Parathyroid adenoma (tissue), 2 donors: ENCODE results near the gene TXNRD2.
"Not testable (repeated sequence)": the region's sequence is repeated elsewhere in the genome, so short reads cannot be mapped to it uniquely, and the experiment has no call there.

Source experiments
- H2AFZ ChIP-seq: fragments of 300-600 bp; sonication (generic); one replicate; pipeline ENCODE4 v1.7.0; 2017; ENCODE audit warnings: antibody characterized with exemption, mild to moderate bottlenecking
- H3K27ac ChIP-seq: fragments of 300-600 bp; sonication (generic); one replicate; pipeline ENCODE4 v1.7.0; 2017
- H3K27me3 ChIP-seq: fragments of 300-600 bp; sonication (generic); one replicate; pipeline ENCODE4 v1.7.0; 2017; ENCODE audit warnings: low read length; ENCODE audit not compliant: control insufficient read depth, insufficient read depth
- H3K36me3 ChIP-seq: fragments of 300-600 bp; sonication (generic); one replicate; pipeline ENCODE4 v1.7.0; 2017; ENCODE audit warnings: low read length; ENCODE audit not compliant: control insufficient read depth, insufficient read depth
- H3K4me1 ChIP-seq: fragments of 300-600 bp; sonication (generic); one replicate; pipeline ENCODE4 v1.7.0; 2017; ENCODE audit warnings: control low read depth
- H3K4me2 ChIP-seq: fragments of 300-600 bp; sonication (generic); one replicate; pipeline ENCODE4 v1.7.0; 2017; ENCODE audit warnings: low read length
- H3K4me3 ChIP-seq: fragments of 300-600 bp; sonication (generic); one replicate; pipeline ENCODE4 v1.7.0; 2017; ENCODE audit warnings: low read depth, low read length
- H3K79me2 ChIP-seq: fragments of 300-600 bp; sonication (generic); one replicate; pipeline ENCODE4 v1.7.0; 2017; ENCODE audit warnings: control low read depth
- H3K9ac ChIP-seq: fragments of 300-600 bp; sonication (generic); one replicate; pipeline ENCODE4 v1.7.0; 2017; ENCODE audit warnings: mild to moderate bottlenecking
- H3K9me3 ChIP-seq: fragments of 300-600 bp; sonication (generic); one replicate; pipeline ENCODE4 v1.7.0; 2017; ENCODE audit warnings: low read length; ENCODE audit not compliant: control insufficient read depth
- TF ChIP-seq, protein P1 (sequence below): fragments of 300-600 bp; sonication (generic); IDR thresholded peaks from one replicate; pipeline ENCODE4 v1.7.0; 2017; ENCODE audit warnings: antibody characterized with exemption, mild to moderate bottlenecking
- donor health status: primary hyperparathyroidism.

The TXNRD2 gene

DNA sequence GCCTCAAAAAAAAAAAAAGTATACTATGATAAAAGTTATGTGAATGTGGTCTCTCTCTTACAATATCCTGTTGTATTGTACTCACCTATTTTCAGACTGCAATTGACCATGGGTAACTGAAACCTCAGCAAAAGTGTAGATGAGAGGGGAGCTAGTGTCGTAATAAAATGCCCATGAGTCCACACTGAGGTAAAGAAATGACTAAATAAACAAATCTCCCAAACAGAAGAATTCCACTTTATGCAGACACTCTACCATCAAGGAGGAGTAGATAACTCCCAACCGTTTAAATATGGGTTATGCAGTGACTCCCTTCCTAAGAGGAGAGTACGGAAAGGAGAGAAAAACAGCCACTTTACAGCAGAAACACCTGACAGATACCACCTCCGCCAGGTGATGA lies 101.6 kb downstream of the TXNRD2 start:
- H2AFZ ChIP-seq: no peak overlapping the region
- TF ChIP-seq, protein P1, sequence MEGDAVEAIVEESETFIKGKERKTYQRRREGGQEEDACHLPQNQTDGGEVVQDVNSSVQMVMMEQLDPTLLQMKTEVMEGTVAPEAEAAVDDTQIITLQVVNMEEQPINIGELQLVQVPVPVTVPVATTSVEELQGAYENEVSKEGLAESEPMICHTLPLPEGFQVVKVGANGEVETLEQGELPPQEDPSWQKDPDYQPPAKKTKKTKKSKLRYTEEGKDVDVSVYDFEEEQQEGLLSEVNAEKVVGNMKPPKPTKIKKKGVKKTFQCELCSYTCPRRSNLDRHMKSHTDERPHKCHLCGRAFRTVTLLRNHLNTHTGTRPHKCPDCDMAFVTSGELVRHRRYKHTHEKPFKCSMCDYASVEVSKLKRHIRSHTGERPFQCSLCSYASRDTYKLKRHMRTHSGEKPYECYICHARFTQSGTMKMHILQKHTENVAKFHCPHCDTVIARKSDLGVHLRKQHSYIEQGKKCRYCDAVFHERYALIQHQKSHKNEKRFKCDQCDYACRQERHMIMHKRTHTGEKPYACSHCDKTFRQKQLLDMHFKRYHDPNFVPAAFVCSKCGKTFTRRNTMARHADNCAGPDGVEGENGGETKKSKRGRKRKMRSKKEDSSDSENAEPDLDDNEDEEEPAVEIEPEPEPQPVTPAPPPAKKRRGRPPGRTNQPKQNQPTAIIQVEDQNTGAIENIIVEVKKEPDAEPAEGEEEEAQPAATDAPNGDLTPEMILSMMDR: no peak

DNA sequence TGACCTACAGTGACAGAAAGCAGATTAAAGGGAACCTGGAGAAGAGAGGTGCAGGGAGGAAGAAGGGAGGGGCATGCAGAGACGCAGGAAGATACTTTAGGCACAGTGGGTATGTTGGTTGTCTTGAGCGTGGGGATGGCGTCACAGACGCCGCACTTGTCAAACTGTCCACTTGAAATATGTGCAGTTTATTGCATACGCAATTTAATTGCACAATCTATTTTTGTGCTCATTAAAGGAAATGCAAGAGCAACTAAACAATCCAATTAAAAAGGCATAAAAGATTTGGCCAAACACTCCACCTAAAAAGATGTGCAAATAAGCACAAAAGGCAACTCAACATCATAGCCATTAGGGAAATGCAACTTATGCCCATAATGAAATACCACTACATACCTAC lies 103.7 kb downstream of the TXNRD2 start:
- Histone ChIP-seq H3K4me1 (no peaks in the 10 kb centered on the region), H3K4me3 (no peak overlapping the region), H3K4me2 (no peak overlapping the region), H3K79me2 (no peaks in the 10 kb centered on the region), H3K9ac (no peak overlapping the region), H2AFZ (no peak overlapping the region), H3K36me3 (no peaks in the 10 kb centered on the region), H3K9me3 (no peaks in the 10 kb centered on the region), H3K27me3 (no peaks in the 10 kb centered on the region), H3K27ac (no peak overlapping the region)
- TF ChIP-seq, protein P1: no peak

More for the DNA sequence above, 101.6 kb downstream of the TXNRD2 start:
- Histone ChIP-seq H3K27me3 (no peaks in the 10 kb centered on the region), H3K9ac (no peak overlapping the region), H3K4me2 (no peak overlapping the region), H3K27ac (no peak overlapping the region), H3K4me1 (no peaks in the 10 kb centered on the region), H3K79me2 (no peaks in the 10 kb centered on the region), H3K36me3 (no peaks in the 10 kb centered on the region), H3K9me3 (no peaks in the 10 kb centered on the region), H3K4me3 (no peak overlapping the region)

- H2AFZ ChIP-seq: no peak overlapping the region
- TF ChIP-seq, protein P1: no peak
- H3K9ac ChIP-seq: no peak overlapping the region
- H3K4me3 ChIP-seq: no peak overlapping the region
- no peaks in the 10 kb centered on the region for H3K79me2 ChIP-seq
- no peaks in the 10 kb centered on the region for H3K27me3 ChIP-seq
- no peaks in the 10 kb centered on the region for H3K4me1 ChIP-seq
- H3K9me3 ChIP-seq: no peaks in the 10 kb centered on the region
- no peak overlapping the region for H3K4me2 ChIP-seq
- H3K36me3 ChIP-seq: no peaks in the 10 kb centered on the region
- no peak overlapping the region for H3K27ac ChIP-seq
Measured at GRCh38 chr22:19836512-19836911, 105.1 kb downstream of the TXNRD2 start.

DNA sequence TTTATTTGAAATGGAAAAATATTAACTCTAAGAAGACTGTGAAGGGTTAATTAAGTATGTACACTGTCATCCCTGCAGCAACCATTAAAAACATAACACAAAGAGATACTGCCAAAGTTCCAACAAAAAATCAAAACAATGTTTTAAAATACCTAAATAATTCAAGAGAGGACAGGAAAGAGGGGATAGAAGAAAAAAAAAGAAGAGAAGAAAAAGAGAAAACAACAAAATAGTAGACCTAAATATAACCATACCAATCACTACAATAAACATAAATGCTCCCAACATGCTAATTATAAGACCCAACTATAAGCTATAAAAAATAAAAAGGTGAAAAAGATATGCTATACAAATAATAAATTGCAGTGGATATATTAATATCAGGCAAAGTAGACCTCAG lies 107.0 kb downstream of the TXNRD2 start:
- no peaks in the 10 kb centered on the region for H3K79me2 ChIP-seq
- no peaks in the 10 kb centered on the region for H3K4me1 ChIP-seq
- H3K4me3 ChIP-seq: no peak overlapping the region
- H3K9me3 ChIP-seq: no peaks in the 10 kb centered on the region
- H2AFZ ChIP-seq: no peak overlapping the region
- H3K27me3 ChIP-seq: no peaks in the 10 kb centered on the region
- H3K27ac ChIP-seq: no peak overlapping the region
- no peak overlapping the region for H3K9ac ChIP-seq
- H3K36me3 ChIP-seq: no peaks in the 10 kb centered on the region
- no peak overlapping the region for H3K4me2 ChIP-seq
- TF ChIP-seq, protein P1: no peak

DNA sequence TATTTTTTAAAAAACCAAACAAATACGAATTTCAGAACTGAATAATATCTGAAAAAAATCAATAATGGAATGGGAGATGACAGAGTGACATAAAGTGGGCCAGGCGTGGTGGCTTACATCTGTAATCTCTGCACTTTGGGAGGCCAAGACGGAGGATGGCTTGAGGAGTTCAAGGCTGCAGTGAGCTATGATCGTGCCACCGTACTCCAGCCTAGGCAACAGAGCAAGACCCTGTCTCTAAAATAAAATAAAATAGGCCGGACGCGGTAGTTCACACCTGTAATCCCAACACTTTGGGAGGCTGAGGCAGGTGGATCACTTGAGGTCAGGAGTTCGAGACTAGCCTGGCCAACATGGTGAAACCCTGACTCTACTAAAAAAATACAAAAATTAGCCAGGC lies 108.3 kb downstream of the TXNRD2 start:
- not testable (repeated sequence) for H3K36me3 ChIP-seq, H3K79me2 ChIP-seq, H2AFZ ChIP-seq, H3K9me3 ChIP-seq, H3K27me3 ChIP-seq, H3K9ac ChIP-seq, H3K4me2 ChIP-seq, H3K4me1 ChIP-seq, H3K4me3 ChIP-seq, H3K27ac ChIP-seq
